Measurements from ENCODE around the gene PNPLA6. TPM values are rescaled to one million over a fixed set of nuclear protein-coding genes. Genes with fewer than 3 reads are reported as not detected.

PNPLA6 gene
- total and polyA plus RNA-seq, 10 of the 15 experiments (the other 5 are each of a cell fraction or from before 2014, with no cell fraction given): 0.95 to 105 (median 40.0) TPM

DNA sequence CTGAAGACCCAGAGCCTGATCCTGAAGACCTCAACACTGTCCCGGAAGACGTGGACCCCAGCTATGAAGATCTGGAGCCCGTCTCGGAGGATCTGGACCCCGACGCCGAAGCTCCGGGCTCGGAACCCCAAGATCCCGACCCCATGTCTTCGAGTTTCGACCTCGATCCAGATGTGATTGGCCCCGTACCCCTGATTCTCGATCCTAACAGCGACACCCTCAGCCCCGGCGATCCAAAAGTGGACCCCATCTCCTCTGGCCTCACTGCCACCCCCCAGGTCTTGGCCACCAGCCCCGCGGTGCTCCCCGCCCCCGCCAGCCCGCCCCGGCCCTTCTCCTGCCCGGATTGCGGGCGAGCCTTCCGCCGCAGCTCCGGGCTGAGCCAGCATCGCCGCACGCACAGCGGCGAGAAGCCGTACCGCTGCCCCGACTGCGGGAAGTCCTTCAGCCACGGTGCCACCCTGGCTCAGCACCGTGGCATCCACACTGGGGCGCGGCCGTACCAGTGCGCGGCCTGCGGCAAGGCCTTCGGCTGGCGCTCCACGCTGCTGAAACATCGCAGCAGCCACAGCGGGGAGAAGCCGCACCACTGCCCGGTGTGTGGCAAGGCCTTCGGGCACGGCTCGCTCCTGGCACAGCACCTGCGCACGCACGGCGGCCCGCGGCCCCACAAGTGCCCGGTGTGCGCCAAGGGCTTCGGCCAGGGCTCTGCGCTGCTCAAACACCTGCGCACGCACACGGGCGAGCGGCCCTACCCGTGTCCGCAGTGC lies 16.0 kb upstream of the PNPLA6 start (continued):
- TF ChIP-seq MYC (IDR thresholded peaks at IDR 0.05; ENCODE audit: insufficient read depth, insufficient read length, insufficient replicate concordance, low read length, severe bottlenecking) (no peak), FOS (IDR thresholded peaks at IDR 0.05; ENCODE audit: borderline replicate concordance, extremely low read depth, insufficient read length) (no peak), ATF7 (IDR thresholded peaks at IDR 0.05; ENCODE audit: low read depth) (no peak), MTA3 (IDR thresholded peaks at IDR 0.05; ENCODE audit: borderline replicate concordance, low read length) (no peak)

DNA sequence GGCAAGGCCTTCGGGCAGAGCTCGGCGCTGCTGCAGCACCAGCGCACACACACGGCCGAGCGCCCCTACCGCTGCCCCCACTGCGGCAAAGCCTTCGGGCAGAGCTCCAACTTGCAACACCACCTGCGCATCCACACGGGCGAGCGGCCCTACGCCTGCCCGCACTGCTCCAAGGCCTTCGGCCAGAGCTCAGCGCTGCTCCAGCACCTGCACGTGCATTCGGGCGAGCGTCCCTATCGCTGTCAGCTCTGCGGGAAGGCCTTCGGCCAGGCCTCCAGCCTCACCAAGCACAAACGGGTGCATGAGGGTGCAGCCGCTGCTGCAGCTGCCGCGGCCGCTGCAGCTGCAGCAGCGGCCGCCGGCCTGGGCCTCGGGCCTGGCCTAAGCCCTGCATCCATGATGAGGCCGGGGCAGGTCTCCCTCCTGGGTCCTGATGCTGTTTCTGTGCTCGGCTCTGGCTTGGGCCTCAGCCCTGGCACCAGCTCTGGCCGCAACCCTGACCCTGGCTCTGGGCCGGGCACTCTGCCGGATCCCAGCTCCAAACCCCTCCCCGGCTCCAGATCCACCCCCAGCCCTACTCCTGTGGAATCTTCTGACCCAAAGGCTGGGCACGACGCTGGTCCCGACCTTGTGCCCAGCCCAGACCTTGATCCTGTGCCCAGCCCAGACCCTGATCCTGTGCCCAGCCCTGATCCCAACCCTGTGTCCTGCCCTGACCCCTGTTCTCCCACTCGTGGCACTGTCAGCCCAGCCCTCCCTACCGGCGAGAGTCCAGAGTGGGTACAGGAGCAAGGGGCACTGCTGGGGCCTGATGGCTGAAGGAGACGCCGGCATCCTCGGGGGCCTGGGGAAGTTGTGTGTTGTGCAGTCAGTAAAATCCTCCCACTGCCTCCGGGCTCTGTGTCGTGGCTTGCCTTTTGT lies 15.1 kb upstream of the PNPLA6 start:
- Histone ChIP-seq H3K27ac (ENCODE audit: control insufficient read depth, insufficient read depth) (no peak overlapping the region), H3K79me2 (ENCODE audit: control insufficient read depth, insufficient read depth, low read length) (no peaks in the 10 kb centered on the region), H3K4me2 (ENCODE audit: control insufficient read depth, insufficient read depth) (no peak overlapping the region), H2AFZ (ENCODE audit: control insufficient read depth, low read depth, low read length) (no peak overlapping the region), H3K9me3 (replicated peaks; ENCODE audit: control insufficient read depth, insufficient read depth, low read length) (no peaks in the 10 kb centered on the region), H3K9ac (ENCODE audit: control insufficient read depth, insufficient read depth, low read length) (no peak overlapping the region), H3K4me3 (no peak overlapping the region), H3K4me1 (ENCODE audit: control insufficient read depth, insufficient read depth, low read length) (peaks cover 4% of the 10 kb centered on the region; the same call in 1 of the 2 replicates), H4K20me1 (ENCODE audit: control insufficient read depth, insufficient read depth) (no peaks in the 10 kb centered on the region), H3K36me3 (ENCODE audit: control insufficient read depth in 2 of 2, insufficient read depth in 2 of 2, low read length in 1 of 2) (no peaks in the 10 kb centered on the region), H3K27me3 (replicated peaks in 1 of 2; ENCODE audit: control insufficient read depth in 2 of 2, insufficient read depth in 2 of 2, low read length in 1 of 2) (peaks cover 2 to 3% of the 10 kb centered on the region in 2 experiments; a peak in 2 of 4 replicates)
- WGBS (ENCODE audit: insufficient coverage, insufficient replicate concordance, low lambda C conversion rate, missing lambda C conversion rate): 72% methylated on average over 47 of the region's 51 CpGs
- DNase-seq (ENCODE audit: low read depth, low spot score) (no peak), FAIRE-seq (no peak), ATAC-seq (no peak)
- CTCF ChIA-PET: interaction anchor here (2.4 kb wide), 1 partner anchor 48 kb away, joined by 6 read pairs; no protein-coding TSS in a partner anchor
- in situ Hi-C loops (cut with MboI) (no loop called here), intact Hi-C loops (cut with micrococcal nuclease; ENCODE audit: unreplicated experiment) (no loop called here)
- RAD21 ChIA-PET (ENCODE audit: unreplicated experiment): no interaction called here
- BruUV-seq (replicated peaks): no TSS peak
- POLR2A ChIA-PET: interaction anchor here (0.7 to 3.2 kb wide), 2 partner anchors 14 to 209 kb away, joined by 4 to 28 read pairs; partner anchors contain the start of gene PNPLA6
- no peak for TF ChIP-seq EGR1 (IDR thresholded peaks at IDR 0.05; ENCODE audit: borderline replicate concordance in 1 of 2, low read depth in 2 of 2, low read length in 2 of 2)
- TF ChIP-seq SREBF2 (IDR thresholded peaks at IDR 0.05; ENCODE audit: low read length): no peak
- TF ChIP-seq, protein P1, sequence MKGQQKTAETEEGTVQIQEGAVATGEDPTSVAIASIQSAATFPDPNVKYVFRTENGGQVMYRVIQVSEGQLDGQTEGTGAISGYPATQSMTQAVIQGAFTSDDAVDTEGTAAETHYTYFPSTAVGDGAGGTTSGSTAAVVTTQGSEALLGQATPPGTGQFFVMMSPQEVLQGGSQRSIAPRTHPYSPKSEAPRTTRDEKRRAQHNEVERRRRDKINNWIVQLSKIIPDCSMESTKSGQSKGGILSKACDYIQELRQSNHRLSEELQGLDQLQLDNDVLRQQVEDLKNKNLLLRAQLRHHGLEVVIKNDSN (IDR thresholded peaks at IDR 0.05; ENCODE audit: borderline replicate concordance, extremely low read length, insufficient read depth, low read depth, low read length): no peak
- SMC1A ChIA-PET (ENCODE audit: uncharacterized antibody, unreplicated experiment): no interaction called here

Data from GM12878 (cell line).